Activated CD4-positive, alpha-beta T cell treated with anti-CD3 and anti-CD28 coated beads, Interleukin-2, amount 50 U/mL, for 16 hours (primary cell): Measurements from ENCODE around the gene FAU.

Experiments
- DNase-seq: peaks from one replicate; pipeline ENCODE4 v3.0.0-alpha.2; 2020

FAU gene

GRCh38 chr11:65071907-65072630 lies 49.9 kb downstream of the FAU start:
- DNase-seq = no peak
